Measurements from ENCODE around the gene CERS5.

CERS5 gene

DNA sequence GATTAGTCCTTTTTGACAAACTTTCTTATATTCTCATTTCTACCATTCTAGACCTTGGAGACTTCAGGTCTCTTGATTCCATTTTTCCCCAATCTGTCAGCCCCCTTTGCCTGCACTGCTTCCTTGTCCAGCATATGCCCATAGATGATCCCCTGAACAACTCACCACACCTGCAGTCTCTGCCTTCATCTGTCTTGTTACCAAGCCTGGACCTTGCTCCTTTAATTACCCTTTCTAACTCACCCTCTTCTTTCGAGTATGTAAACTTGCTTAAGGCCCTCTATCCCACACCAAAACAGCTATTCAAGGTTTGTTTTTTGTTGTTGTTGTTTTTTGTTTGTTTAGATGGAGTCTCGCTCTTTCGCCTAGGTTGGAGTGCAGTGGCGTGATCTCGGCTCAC, 45.5 kb downstream of the CERS5 start:
- DNase-seq: no peak

DNA sequence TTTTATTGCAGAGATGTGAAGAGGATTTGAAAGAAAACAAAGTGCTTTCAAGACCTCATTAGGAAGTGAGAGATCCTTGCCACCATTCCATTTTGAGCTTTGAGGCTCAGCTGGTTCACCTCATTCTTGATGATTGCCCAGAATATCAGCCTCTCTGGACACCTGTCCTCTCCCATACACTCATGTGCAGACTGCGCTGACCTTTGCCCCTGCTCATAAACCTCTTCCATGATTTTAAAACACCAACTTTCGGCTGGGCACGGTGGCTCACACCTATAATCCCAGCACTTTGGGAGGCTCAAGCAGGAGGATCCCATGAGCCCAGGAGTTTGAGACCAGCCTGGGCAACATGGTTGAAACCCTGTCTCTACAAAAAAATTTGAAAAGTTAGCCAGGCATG, 46.2 kb downstream of the CERS5 start:
- no peak for DNase-seq

- no peak for DNase-seq
Measured at GRCh38 chr12:50120521-50120920, 46.6 kb downstream of the CERS5 start.

DNA sequence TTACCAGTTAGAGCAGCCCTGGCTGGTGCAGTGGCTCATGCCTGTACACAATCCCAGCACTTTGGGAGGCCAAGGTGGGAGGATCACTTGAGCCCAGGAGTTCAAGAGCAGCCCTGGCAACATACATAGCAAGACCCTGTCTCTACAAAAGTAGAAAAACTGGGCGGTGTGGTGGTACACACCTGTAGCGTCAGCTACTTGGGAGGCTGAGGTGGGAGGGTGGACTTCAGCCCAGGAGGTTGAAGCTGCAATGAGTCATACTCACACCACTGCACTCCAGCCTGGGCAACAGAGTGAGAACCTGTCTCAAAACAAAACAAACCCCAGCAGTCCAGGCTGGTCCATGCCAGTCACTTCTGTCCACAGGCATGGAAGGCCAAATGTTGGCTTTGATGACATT, 47.8 kb downstream of the CERS5 start:
- no peak for DNase-seq

GRCh38 chr12:50117057-50117622, 50.0 kb downstream of the CERS5 start:
- no peak for DNase-seq

- peak; percentile 66 for DNase-seq
Measured at GRCh38 chr12:50112456-50113218, 54.5 kb downstream of the CERS5 start.

GRCh38 chr12:50111693-50112455, 55.3 kb downstream of the CERS5 start, which contains the start of gene COX14:
Gene COX14 (plus strand): TSS chr12:50112236. CDS start chr12:50120044, 7,808 bp downstream.
- peak; percentile 100 for DNase-seq

GRCh38 chr12:50111395-50111692, 55.8 kb downstream of the CERS5 start:
- DNase-seq: no peak

DNA sequence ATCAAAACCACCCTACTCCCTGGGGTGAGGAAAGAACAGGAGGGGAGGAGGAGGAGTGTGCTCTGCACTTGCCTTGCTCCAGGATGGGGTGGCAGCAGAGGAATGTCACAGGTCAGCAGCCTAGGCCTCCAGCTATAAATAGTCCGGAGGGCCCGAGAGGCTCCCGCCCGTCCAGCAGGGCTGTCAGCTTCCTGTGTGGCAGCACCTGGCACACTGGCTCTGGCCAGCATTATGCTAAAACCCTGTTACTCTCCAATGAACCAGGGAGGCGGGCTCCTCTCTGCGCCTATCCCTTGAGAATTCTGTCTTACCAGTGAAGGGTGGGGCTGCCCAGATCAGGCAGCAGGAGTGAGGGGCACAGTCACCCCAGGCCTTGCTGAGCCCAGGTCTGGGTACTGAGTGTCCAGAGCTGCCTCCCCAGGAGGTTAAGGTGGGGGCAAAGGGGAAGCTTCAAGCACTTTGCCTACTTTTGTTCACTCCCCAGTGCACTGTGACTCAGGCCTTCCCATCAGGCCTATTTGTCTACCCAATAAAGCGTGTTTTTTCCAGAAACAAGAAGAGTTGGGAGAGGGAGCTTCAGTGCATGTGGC, 56.3 kb downstream of the CERS5 start:
- peak; percentile 41 for DNase-seq

DNA sequence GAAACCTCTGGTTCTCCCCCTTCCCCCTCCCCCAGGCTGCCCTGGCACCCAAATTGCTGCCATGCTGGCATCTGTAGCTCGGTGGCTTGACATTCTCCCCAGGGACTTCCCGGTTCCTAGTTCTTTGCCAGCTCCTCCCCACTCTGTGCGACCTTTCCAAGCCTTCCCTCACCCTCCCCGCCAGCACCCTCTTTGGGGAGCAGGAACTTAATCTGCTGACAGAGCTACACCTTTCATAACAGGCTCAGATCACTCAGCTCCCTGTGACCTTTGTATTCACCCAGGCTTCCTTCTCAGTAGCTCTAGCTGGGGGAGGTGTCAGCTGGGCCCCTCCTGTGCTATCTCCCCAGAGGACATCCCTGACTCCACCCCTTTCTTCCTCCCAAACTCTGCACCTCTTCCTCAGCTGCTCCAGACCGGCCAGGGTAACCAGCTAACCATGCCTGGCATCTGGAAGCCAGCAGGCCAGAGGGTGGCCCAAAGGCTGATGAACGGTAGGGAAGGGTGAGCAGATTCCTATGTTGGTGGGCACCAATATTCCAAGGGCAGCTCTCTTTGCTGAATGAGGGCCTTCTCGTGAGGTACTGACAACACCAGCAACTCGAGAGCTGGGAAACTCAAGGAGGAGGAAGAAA, 56.9 kb downstream of the CERS5 start:
- no peak for DNase-seq

- no peak for DNase-seq
Measured at GRCh38 chr12:50109319-50109718, 57.9 kb downstream of the CERS5 start.

GRCh38 chr12:50107416-50108268, 59.5 kb downstream of the CERS5 start:
- no peak for DNase-seq

GRCh38 chr12:50106907-50107306, 60.3 kb downstream of the CERS5 start:
- no peak for DNase-seq

DNA sequence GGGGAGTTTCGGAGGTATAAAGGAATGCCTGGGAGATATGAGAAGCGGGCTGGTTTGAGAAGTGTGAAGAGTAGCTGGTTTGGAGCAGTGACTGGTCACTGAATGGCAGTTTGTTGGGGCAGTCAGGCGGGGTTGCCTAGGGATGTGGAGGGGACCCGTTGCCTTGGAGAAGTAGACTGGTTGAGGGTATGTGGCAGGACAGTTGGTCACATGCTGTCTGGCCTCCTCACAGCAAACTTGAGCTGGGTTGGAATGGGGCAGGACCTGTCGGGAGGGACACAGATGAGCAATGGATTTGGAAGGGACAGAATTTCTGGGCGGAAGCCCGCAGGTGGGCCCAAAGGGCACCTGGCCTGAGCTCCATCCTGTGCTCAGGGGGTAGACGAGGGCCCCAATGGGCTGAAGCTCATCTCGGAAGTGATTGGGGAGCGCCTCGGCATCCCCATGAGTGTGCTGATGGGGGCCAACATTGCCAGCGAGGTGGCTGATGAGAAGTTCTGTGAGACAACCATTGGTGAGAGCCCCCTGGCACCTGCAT, 61.2 kb downstream of the CERS5 start:
- no peak for DNase-seq

- no peak for DNase-seq
Measured at GRCh38 chr12:50104417-50105366, 62.5 kb downstream of the CERS5 start.

DNA sequence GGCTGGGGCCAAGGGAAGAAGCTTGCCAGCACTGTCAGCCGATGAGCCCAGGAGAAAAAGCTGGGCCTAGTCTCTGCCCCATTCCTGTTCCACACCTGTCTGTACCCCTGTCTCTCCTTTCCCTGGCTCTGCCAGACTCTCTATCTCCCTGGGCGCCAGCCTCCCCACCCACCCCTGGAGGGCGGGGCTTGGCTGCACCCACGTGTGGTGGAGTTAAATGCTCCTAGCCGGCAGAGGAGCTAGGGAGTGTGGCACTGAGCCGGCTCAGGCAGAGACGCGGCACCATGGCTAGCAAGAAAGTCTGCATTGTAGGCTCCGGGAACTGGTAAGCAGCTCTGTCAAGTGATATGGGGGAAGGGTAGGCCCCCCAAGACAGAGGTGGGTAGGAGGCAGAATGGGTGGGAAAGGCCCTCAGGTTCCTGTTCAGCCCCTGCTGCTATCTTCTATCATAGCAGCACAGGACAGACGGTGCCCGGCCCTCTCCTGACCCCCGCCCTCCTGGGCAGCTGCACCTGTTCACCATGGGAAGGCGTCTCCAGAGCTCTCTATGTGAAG, 63.3 kb downstream of the CERS5 start, which contains the start of gene GPD1:
Gene GPD1 (plus strand): TSS at position 242 of the 555 bp plus-strand sequence. CDS start 43 bp downstream, at position 285.
- peak; percentile 79 for DNase-seq

- no peak for DNase-seq
Measured at GRCh38 chr12:50103351-50103750, 63.8 kb downstream of the CERS5 start.

- no peak for DNase-seq
Measured at GRCh38 chr12:50102646-50103309, 64.4 kb downstream of the CERS5 start.

DNA sequence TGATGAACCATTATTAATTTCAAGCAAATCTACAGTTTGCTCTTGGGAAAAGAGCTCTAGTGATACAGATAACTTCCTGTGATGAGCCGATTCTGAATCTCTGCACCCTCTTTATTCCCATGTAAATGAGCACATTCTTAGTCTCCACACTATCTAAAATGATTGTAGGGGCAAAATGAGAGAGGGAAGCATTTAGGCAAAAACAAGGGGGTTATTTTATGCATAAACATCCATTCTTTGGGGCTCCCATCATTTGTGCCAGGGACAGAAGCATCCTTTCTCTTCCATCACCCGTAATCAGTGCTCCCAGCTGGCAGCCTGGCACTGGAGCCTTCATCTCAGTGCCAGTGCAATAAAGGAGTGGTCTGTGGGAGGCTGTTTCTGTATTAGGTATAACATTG, 65.0 kb downstream of the CERS5 start:
- DNase-seq: no peak

GRCh38 chr12:50101663-50102062, 65.5 kb downstream of the CERS5 start:
- no peak for DNase-seq
